Measurements from ENCODE around the gene GOLGA8B.
"Not testable (repeated sequence)": the region's sequence is repeated elsewhere in the genome, so short reads cannot be mapped to it uniquely, and the experiment has no call there.

Gene GOLGA8B

GRCh38 chr15:34549381-34549809 is 34.1 kb downstream of the GOLGA8B start:
- not testable (repeated sequence) for H3K4me3 ChIP-seq (ENCODE audit: low read length)

GRCh38 chr15:34543860-34544649 is 39.4 kb downstream of the GOLGA8B start:
- H3K4me3 ChIP-seq (ENCODE audit: low read length) = not testable (repeated sequence)

GRCh38 chr15:34535857-34536256 is 47.6 kb downstream of the GOLGA8B start:
- not testable (repeated sequence) for H3K4me3 ChIP-seq (ENCODE audit: low read length)
